ACC112 (cell line): ENCODE measurements around the gene WDR72.

Experiments used
- H2AFZ ChIP-seq: fragments of 200-600 bp; sonication (generic); one replicate; pipeline ENCODE4 v1.6.0; 2017; ENCODE audit warnings: antibody characterized with exemption, low read length; ENCODE audit not compliant: unreplicated experiment
- H3K27ac ChIP-seq: fragments of 200-600 bp; sonication (generic); 2 replicates; pipeline ENCODE4 v1.5.1; 2014; ENCODE audit warnings: low read depth, mild to moderate bottlenecking, antibody characterized with exemption, low read length, moderate library complexity
- H3K27me3 ChIP-seq: fragments of 200-600 bp; sonication (generic); 2 replicates; pipeline ENCODE4 v1.6.1; 2014; ENCODE audit warnings: mild to moderate bottlenecking, antibody characterized with exemption, low read length, moderate library complexity, mixed read lengths; ENCODE audit not compliant: insufficient read depth
- H3K36me3 ChIP-seq: fragments of 200-600 bp; sonication (generic); 2 replicates; pipeline ENCODE4 v1.6.1; 2016; ENCODE audit warnings: mild to moderate bottlenecking, antibody characterized with exemption, low read length, moderate library complexity, mixed read lengths; ENCODE audit not compliant: insufficient read depth
- H3K4me1 ChIP-seq: fragments of 200-600 bp; sonication (generic); one replicate; pipeline ENCODE4 v1.6.1; 2016; ENCODE audit warnings: low read length, mixed read lengths; ENCODE audit not compliant: insufficient read depth, unreplicated experiment, control insufficient read depth
- H3K4me3 ChIP-seq: fragments of 200-600 bp; sonication (generic); 2 replicates; pipeline ENCODE4 v1.5.1; 2014; ENCODE audit warnings: mild to moderate bottlenecking, low read depth, low read length
- H3K79me2 ChIP-seq: fragments of 200-600 bp; sonication (generic); one replicate; pipeline ENCODE4 v1.6.0; 2016; ENCODE audit warnings: low read length; ENCODE audit not compliant: control insufficient read depth, unreplicated experiment, insufficient read depth

Gene WDR72

GRCh38 chr15:53590380-53590779 lies 169.1 kb downstream of the WDR72 start:
- Histone ChIP-seq H3K36me3 (no peaks in the 10 kb centered on the region), H3K27ac (no peak overlapping the region), H3K79me2 (no peaks in the 10 kb centered on the region), H3K4me3 (no peak overlapping the region), H3K4me1 (no peaks in the 10 kb centered on the region), H3K27me3 (no peaks in the 10 kb centered on the region), H2AFZ (no peak overlapping the region)

GRCh38 chr15:53589520-53590057 lies 169.9 kb downstream of the WDR72 start:
- Histone ChIP-seq H3K27me3 (no peaks in the 10 kb centered on the region), H3K79me2 (no peaks in the 10 kb centered on the region), H3K36me3 (no peaks in the 10 kb centered on the region), H3K27ac (no peak overlapping the region), H3K4me3 (no peak overlapping the region), H3K4me1 (no peaks in the 10 kb centered on the region), H2AFZ (no peak overlapping the region)

DNA sequence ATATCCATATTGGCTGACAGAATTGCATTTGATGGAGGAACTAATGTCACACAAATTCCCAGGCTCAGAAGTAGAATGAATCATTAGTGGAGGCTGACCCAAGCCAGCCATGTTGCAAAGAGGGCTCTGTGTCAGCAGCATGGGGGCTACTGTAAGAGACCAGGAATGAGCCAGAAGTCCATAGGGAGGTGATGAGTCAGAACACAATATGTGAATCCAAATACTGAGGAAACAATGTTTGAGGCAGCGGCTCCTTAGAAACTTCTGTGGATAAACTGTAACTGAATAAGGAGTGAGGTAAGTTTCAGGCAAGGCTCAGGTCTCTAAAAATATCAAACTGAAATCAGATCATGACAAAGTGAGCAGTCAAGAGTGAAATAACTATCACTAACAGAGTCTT lies 170.7 kb downstream of the WDR72 start:
- H3K27ac ChIP-seq, result no peak overlapping the region
- no peaks in the 10 kb centered on the region for H3K36me3 ChIP-seq
- no peak overlapping the region for H2AFZ ChIP-seq
- H3K27me3 ChIP-seq, result no peaks in the 10 kb centered on the region
- H3K4me3 ChIP-seq, result no peak overlapping the region
- H3K79me2 ChIP-seq, result no peaks in the 10 kb centered on the region
- no peaks in the 10 kb centered on the region for H3K4me1 ChIP-seq

GRCh38 chr15:53586799-53587198 lies 172.7 kb downstream of the WDR72 start:
- Histone ChIP-seq H3K27me3 (no peaks in the 10 kb centered on the region), H3K27ac (no peak overlapping the region), H2AFZ (no peak overlapping the region), H3K4me1 (no peaks in the 10 kb centered on the region), H3K36me3 (no peaks in the 10 kb centered on the region), H3K79me2 (no peaks in the 10 kb centered on the region), H3K4me3 (no peak overlapping the region)

- H3K36me3 ChIP-seq, result no peaks in the 10 kb centered on the region
- no peak overlapping the region for H3K27ac ChIP-seq
- no peaks in the 10 kb centered on the region for H3K79me2 ChIP-seq
- H3K4me1 ChIP-seq, result no peaks in the 10 kb centered on the region
- no peak overlapping the region for H3K4me3 ChIP-seq
- no peak overlapping the region for H2AFZ ChIP-seq
- H3K27me3 ChIP-seq, result no peaks in the 10 kb centered on the region
Measured at GRCh38 chr15:53581513-53581912, 177.9 kb downstream of the WDR72 start.

DNA sequence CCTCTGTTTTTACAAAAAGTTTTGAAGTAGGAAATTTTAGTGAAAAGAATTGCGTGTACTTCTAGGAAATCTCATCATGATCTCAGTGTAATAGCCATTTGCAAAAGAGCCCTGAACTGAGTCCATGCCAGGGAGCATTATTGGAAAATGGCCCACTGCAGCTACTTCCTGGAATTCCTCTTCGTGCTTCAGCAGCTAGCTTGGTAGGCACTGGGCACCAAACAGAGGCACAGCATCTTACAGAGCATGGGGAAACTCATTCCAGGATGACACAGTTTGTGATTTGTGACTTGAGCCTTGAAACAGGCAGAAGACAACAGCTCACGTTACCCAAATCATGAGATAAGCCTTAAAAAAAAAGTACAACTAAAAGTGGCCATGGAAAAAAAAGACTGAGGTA lies 179.1 kb downstream of the WDR72 start:
- H2AFZ ChIP-seq, result no peak overlapping the region
- no peaks in the 10 kb centered on the region for H3K36me3 ChIP-seq
- no peaks in the 10 kb centered on the region for H3K79me2 ChIP-seq
- no peak overlapping the region for H3K4me3 ChIP-seq
- no peaks in the 10 kb centered on the region for H3K4me1 ChIP-seq
- H3K27me3 ChIP-seq, result no peaks in the 10 kb centered on the region
- H3K27ac ChIP-seq, result no peak overlapping the region

- H3K27ac ChIP-seq, result no peak overlapping the region
- no peak overlapping the region for H3K4me3 ChIP-seq
- no peaks in the 10 kb centered on the region for H3K27me3 ChIP-seq
- no peaks in the 10 kb centered on the region for H3K36me3 ChIP-seq
- no peaks in the 10 kb centered on the region for H3K79me2 ChIP-seq
- H2AFZ ChIP-seq, result no peak overlapping the region
- H3K4me1 ChIP-seq, result no peaks in the 10 kb centered on the region
Measured at GRCh38 chr15:53576841-53577240, 182.6 kb downstream of the WDR72 start.

- no peaks in the 10 kb centered on the region for H3K79me2 ChIP-seq
- H2AFZ ChIP-seq, result no peak overlapping the region
- H3K36me3 ChIP-seq, result no peaks in the 10 kb centered on the region
- H3K27me3 ChIP-seq, result no peaks in the 10 kb centered on the region
- H3K27ac ChIP-seq, result no peak overlapping the region
- no peak overlapping the region for H3K4me3 ChIP-seq
- no peaks in the 10 kb centered on the region for H3K4me1 ChIP-seq
Measured at GRCh38 chr15:53573091-53573490, 186.4 kb downstream of the WDR72 start.

GRCh38 chr15:53569751-53570480 lies 189.5 kb downstream of the WDR72 start:
- H3K4me1 ChIP-seq, result no peaks in the 10 kb centered on the region
- no peak overlapping the region for H3K27ac ChIP-seq
- H3K4me3 ChIP-seq, result no peak overlapping the region
- no peaks in the 10 kb centered on the region for H3K79me2 ChIP-seq
- no peaks in the 10 kb centered on the region for H3K36me3 ChIP-seq
- H2AFZ ChIP-seq, result no peak overlapping the region
- no peaks in the 10 kb centered on the region for H3K27me3 ChIP-seq

GRCh38 chr15:53566912-53567311 lies 192.6 kb downstream of the WDR72 start:
- no peak overlapping the region for H3K4me3 ChIP-seq
- no peak overlapping the region for H2AFZ ChIP-seq
- no peaks in the 10 kb centered on the region for H3K79me2 ChIP-seq
- no peaks in the 10 kb centered on the region for H3K27me3 ChIP-seq
- H3K4me1 ChIP-seq, result no peaks in the 10 kb centered on the region
- H3K27ac ChIP-seq, result no peak overlapping the region
- no peaks in the 10 kb centered on the region for H3K36me3 ChIP-seq

DNA sequence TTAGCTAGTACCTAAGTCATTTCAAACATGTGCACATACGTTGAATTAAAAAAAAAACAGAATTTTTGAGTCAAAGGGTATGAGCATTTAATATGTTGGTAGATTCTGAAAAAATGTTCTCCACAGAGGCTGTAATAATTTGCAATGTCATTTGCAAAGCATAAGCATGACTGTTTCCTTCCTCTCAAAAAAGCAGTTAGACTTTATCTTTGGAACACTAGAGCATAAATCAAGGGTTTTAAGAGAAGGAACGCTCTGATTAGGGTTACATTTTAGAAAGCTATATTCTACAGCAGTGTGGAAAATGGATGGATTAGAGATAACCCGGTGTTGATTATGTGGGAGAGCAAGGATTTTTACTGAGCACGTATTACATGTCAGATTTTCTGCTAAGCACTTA lies 193.7 kb downstream of the WDR72 start:
- Histone ChIP-seq H3K4me1 (no peaks in the 10 kb centered on the region), H2AFZ (no peak overlapping the region), H3K27ac (no peak overlapping the region), H3K79me2 (no peaks in the 10 kb centered on the region), H3K27me3 (no peaks in the 10 kb centered on the region), H3K4me3 (no peak overlapping the region), H3K36me3 (no peaks in the 10 kb centered on the region)
